ENCODE results near the gene EFHD1.

DNA sequence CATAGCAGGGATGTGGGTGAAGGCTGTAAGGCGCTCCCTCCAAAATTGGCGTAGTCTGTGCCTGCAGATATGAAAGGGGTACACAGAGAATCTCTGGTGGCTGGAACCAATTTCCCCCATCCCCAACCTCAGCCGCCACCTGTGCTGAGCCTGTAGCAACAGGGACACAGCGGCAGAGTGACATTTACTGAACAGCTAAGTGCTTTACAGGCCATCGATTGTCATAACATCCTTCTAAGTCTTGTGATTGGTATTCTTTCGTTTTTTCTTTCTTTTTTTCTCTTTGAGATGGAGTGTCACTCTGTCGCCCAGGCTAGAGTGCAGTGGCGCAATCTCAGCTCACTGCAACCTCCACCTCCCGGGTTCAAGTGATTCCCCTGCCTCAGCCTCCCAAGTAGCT, 12.2 kb upstream of the EFHD1 start:
- TF ChIP-seq, protein P1, sequence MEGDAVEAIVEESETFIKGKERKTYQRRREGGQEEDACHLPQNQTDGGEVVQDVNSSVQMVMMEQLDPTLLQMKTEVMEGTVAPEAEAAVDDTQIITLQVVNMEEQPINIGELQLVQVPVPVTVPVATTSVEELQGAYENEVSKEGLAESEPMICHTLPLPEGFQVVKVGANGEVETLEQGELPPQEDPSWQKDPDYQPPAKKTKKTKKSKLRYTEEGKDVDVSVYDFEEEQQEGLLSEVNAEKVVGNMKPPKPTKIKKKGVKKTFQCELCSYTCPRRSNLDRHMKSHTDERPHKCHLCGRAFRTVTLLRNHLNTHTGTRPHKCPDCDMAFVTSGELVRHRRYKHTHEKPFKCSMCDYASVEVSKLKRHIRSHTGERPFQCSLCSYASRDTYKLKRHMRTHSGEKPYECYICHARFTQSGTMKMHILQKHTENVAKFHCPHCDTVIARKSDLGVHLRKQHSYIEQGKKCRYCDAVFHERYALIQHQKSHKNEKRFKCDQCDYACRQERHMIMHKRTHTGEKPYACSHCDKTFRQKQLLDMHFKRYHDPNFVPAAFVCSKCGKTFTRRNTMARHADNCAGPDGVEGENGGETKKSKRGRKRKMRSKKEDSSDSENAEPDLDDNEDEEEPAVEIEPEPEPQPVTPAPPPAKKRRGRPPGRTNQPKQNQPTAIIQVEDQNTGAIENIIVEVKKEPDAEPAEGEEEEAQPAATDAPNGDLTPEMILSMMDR (conservative IDR thresholded peaks at IDR 0.05), result no peak
- TF ChIP-seq ZFX (IDR thresholded peaks at IDR 0.05), result no peak

Data from C4-2B (cell line).